Head of caudate nucleus (tissue), 42 donors: ENCODE results near the gene DCTN4.
"Not testable (repeated sequence)": the region's sequence is repeated elsewhere in the genome, so short reads cannot be mapped to it uniquely, and the experiment has no call there.

Experiments used
- DNase-seq, 42 donors: peaks; one replicate each; pipeline versions ENCODE4 v3.0.0 to v3.0.0-alpha.2; 2020 to 2021; ENCODE audit warnings: mixed read lengths in 7 of 42
- intact Hi-C: fragments of 100-400 bp; cut with DNase I; formaldehyde crosslinking; loops from one replicate; pipeline ENCODE4 v1.15.0; 2022

DCTN4 gene

GRCh38 chr5:150751096-150751891 is 7.5 kb downstream of the DCTN4 start:
- intact Hi-C loops = no loop called here
- DNase-seq = no peak

DNA sequence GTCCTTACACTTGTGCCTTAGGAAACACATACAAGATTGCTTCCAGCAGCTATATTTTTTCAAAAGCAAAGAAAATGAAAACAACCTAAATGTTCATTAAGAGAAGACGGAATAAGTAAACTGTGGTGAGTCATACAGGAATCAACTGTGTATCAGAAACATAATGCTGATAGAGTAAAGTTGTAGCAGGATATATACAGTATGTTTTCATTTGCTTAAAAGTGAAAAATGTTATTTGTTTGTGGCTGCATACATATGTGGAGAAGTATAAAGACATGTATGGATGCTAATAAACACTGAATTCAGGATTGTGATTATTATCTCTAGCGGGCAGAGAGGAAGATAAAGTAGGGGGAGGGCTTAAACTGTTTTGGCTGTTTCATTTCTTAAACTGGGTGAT is 8.3 kb downstream of the DCTN4 start:
- DNase-seq = no peak
- intact Hi-C loops = no loop called here

DNA sequence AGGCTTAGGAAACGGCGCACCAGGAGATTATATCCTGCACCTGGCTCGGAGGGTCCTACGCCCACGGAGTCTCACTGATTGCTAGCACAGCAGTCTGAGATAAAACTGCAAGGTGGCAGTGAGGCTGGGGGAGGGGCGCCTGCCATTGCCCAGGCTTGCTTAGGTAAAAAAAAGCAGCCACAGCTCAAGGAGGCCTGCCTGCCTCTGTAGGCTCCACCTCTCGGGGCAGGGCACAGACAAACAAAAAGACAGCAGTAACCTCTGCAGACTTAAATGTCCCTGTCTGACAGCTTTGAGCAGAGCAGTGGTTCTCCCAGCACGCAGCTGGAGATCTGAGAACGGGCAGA is 15.7 kb downstream of the DCTN4 start:
- intact Hi-C loops, DNase-seq: not testable (repeated sequence)

GRCh38 chr5:150742455-150743141 is 16.2 kb downstream of the DCTN4 start:
- intact Hi-C loops, DNase-seq: not testable (repeated sequence)

DNA sequence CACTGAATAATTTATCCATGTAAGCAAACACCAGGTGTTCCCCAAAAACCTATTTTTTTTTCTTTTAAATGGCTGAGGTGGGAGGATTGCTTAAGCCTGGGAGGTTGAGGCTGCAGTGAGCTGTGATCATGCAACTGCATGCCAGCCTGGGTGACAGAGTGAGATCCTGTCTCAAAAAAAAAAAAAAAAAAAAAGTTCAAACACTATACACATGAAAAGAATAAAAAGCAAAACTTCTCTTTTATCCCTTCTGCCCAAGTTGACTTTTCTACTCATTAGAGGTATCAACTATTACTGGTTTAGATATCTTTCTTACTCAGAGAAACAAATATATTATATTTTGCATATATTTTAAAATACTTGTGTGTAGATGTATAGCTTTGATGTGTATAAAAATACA is 17.8 kb downstream of the DCTN4 start:
- DNase-seq = peak in 1 of 42 donors; percentile 25
- intact Hi-C loops = no loop called here

DNA sequence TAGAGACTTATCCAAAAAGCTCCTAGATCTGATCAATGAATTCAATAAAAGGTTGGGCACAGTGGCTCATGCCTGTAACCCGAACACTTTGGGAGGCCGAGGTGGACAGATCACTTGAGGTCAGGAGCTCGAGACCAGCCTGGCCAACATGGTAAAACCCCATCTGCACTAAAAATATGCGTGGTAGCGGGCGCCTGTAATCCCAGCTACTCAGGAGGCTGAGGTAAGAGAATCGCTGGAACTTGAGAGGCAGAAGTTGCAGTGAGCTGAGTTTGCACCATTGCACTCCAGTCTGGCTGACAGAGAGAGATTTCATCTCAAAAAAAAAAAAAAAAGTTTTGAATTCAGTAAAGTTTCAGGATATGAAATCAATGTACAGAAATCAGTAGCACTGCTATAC is 20.0 kb downstream of the DCTN4 start:
- intact Hi-C loops = no loop called here
- no peak for DNase-seq

DNA sequence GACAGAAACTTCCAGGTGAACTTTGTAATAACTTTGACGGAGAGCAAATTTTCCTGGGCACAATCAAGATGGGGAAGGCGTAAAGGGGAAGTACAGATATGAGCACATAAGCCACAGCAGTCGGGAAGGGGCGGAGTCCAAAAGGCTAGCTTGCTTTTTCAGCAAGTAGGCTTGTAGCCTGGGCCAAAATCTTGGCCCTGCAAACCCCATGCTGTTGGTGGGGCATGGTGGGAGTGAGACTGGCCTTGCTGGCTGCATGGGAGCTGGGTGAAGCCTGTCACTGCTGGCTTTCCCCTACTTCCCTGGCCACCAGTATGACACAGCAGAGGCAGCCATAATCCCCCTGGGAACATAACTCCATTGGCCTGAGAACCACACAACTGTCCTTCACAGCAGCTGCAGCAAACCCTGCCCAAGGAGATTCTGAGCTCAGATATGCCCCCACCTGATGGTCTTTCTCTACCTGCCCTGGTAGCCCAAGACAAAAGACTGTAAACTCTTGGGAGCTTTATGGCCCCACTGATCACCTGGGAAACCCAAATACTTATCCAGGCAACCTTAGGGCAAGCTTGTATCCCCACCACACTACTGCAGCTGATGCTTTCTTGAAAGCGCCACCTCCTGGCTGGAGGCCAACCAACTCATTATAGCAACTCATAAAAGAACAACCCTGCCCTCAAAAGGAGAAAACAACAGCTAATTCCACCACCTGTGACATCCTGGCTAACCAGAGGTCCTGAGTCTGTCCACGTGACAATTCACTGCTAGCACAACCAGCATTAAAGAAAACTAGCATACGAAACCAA is 24.0 kb downstream of the DCTN4 start:
- intact Hi-C loops = no loop called here
- peak in 33 of 42 donors; percentile 10 to 63 (median 36) for DNase-seq

DNA sequence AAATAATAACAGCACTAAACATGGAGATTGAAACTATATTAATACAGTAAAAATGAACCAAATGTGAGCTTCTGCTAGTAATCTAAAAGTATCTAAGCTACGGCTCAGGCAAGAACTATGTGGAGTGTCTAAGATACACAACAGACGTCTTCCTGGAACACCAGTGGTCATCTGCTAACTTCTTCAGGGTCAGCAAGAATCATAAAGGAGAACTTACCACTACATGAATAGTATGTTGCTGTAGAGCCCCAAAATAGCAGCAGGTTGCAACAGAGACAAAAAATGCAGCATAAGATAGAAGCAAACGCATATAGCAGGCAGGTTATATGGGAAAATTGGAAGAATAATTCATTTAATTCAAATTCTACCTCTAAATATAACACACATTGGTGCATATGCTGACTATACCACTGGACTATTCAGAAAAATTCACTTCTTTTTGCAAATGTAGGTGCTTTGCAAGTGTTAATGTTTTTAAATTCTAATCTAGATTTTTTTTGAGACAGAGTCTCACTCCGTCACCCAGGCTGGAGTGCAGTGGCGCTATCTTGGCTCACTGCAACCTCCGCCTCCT is 27.1 kb downstream of the DCTN4 start:
- DNase-seq = peak in 7 of 42 donors; percentile 9 to 52 (median 17)
- intact Hi-C loops = no loop called here

DNA sequence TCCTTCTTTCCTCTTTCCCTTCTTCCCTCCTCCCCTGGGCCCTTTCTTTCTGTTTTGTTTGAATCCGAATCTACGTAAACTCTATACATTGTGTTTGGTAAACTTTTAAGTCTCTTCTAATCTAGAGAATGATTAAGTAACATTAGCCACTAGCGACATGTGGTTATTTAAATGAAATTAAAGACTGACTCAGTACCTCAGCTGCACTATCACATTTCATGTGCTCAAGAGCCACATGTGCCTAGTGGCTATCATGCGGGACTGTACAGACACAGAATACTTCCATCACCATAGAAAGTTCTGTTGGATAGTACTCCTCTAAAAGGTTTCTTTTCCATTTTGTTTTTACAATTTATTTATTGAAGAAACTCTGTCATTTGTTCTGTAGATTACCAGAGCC is 29.0 kb downstream of the DCTN4 start:
- intact Hi-C loops = no loop called here
- DNase-seq = no peak

- no peak for DNase-seq
- intact Hi-C loops = no loop called here
Measured at GRCh38 chr5:150723845-150724244, 35.0 kb downstream of the DCTN4 start.

- no peak for DNase-seq
- intact Hi-C loops = no loop called here
Measured at GRCh38 chr5:150710165-150710564, 48.7 kb downstream of the DCTN4 start.

GRCh38 chr5:150706776-150707390 is 51.9 kb downstream of the DCTN4 start:
- intact Hi-C loops = no loop called here
- DNase-seq = no peak

GRCh38 chr5:150703762-150704161 is 55.1 kb downstream of the DCTN4 start:
- no peak for DNase-seq
- intact Hi-C loops = loop anchor here (5.0 kb wide), 1 partner anchor 246 kb away; no protein-coding TSS in a partner anchor

DNA sequence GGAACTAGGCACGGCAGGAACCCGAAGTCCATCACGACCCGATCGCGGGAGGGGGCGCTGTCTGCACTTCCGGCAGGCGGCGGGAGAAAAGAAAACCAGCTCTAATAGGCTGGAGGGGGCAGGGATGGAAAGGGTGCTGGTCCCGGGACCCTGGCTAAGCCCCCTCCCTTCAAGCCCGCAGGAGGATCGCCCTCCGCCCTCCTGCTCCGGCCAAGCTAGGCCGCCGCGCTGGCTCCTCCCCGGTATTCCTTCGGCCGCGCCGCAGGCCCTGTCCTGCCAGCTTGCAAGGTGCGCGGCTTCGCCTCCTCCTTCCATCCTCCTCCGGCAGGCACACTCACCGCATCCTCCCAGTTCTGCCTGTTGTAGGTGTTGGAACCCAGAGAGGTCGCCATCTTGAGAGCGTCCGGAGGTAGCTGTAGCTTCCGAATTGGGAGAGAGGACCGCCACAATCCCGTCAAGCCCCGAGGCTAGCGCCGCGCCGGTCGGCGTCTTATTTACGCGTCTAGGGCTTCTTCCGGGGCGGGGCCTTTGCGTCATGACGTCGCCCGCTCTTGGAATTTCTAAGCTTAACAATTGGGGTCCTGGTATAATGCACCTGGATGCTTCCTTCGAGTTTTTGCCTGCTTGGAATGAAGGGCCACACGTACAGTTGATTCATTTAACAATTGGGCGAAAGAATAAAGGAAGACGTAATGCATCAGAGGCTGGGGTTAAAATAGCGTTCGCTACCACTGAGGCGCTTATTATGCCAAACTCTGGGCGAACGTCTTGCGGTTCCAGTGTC is 58.0 kb downstream of the DCTN4 start, which contains the start of gene RBM22:
Gene RBM22 (minus strand): TSS at position 469 of the 784 bp plus-strand sequence. CDS start 77 bp downstream, at position 392.
- DNase-seq = peak; percentile 91 to 98 (median 95)
- intact Hi-C loops = loop anchor here (2.0 to 5.0 kb wide), 2 partner anchors 58 to 243 kb away; partner anchors contain the start of gene DCTN4

DNA sequence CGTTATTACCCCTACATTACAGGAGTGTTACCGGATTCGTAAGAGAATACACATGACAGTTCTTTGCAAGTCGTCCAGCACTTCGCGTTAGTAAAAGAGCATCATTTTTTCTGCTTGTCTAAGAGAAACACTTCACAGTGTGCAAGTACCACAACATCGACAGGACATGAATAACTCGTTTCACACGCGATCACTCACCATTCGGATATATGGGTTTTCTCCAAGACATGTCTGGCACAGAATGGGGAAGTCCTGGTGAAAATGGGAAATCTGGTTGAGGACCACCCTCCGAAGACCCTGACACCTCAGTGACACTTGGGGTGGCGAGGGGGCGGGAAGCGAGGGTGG is 58.6 kb downstream of the DCTN4 start:
- no peak for DNase-seq
- intact Hi-C loops = loop anchor here (2.0 to 5.0 kb wide), 2 partner anchors 59 to 243 kb away; partner anchors contain the start of gene DCTN4

DNA sequence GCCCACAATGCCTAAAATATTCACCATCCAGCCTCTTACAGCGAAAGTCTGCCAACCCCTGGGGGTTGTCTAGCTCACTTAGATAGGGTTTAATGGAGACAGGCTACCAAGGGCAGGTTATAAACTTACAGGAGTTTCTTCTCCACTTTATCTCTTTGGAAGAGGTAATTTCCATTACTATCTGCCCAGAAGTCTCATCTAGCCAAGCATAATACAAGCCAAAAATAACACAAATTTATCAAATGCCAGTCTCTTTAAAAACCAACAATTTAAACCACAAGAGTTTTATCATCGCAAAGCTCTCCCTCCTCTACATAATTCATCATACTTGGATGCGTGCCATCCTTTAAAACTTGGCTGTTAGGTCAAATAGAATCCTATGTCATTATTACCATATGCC is 64.2 kb downstream of the DCTN4 start:
- DNase-seq = no peak
- intact Hi-C loops = loop anchor here (5.0 kb wide), 1 partner anchor 42 kb away; no protein-coding TSS in a partner anchor

GRCh38 chr5:150692276-150692675 is 66.5 kb downstream of the DCTN4 start:
- intact Hi-C loops = no loop called here
- DNase-seq = peak in 1 of 42 donors; percentile 25

DNA sequence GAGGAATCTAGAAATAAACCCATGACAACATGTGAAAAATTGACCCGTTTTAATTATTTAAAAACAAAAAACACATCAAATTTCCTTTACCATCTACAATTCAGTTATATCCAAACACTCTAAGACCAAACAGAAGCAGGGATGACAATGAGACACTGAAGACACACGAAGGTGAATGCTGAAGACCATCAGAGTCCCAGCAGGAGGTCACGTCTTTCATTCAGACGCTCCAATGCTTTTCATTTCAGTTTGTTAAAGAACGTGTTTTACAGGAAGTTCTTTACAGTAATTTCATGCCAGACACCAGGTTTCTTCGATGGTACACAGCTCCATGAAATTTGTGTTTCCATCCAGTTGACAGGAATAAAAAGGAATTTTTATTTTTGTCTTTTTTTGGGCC is 68.1 kb downstream of the DCTN4 start:
- DNase-seq = peak in 1 of 42 donors; percentile 16
- intact Hi-C loops = no loop called here
